Fibroblast of skin of right biceps (primary cell): ENCODE data around the gene CHCHD6.

Experiments used
- DNase-seq: peaks from one replicate; pipeline ENCODE4 v3.0.0-alpha.2; 2013

Gene CHCHD6

DNA sequence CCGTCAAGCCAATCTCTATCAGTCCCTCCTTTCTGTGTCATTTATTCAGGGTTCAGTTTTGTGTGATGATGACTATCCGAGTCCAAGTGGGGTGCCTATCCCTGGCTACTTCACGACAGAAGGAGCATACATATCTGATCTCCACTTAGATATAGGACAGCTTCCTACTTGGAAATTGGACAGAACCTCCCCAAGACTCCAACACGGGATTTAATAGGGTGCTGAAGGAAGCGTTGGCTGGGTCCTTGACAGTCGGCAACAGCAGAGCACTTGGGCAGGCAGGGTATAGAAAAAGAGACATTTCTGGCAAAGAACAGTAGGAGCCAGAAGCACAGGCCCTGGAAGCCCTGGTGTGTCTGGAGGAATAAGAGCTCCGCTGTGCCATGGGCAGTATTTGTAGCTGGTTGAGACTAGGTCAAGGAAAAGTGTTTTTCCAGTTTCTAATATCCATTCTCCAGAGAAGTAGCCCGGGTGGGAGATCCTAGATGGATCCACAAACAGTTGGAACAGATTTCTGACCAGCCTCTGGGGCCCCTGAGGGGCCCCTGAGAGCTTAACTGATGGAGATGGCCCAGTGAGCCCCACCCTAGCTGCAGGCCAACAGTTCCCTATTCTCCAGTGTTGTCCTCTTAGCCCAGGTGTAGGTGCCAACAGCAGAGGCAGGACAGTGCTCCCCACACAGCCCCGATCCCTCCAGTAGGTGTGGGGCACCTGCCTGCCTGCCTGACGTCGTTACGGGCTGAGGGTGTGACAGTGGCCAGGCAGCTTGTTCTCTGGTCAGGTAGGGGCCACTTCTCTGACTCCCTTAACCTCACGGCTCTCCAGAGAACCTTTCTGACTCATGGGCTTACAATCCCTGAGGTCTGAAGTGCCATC is 130.8 kb downstream of the CHCHD6 start:
- peak; percentile 23 for DNase-seq

DNA sequence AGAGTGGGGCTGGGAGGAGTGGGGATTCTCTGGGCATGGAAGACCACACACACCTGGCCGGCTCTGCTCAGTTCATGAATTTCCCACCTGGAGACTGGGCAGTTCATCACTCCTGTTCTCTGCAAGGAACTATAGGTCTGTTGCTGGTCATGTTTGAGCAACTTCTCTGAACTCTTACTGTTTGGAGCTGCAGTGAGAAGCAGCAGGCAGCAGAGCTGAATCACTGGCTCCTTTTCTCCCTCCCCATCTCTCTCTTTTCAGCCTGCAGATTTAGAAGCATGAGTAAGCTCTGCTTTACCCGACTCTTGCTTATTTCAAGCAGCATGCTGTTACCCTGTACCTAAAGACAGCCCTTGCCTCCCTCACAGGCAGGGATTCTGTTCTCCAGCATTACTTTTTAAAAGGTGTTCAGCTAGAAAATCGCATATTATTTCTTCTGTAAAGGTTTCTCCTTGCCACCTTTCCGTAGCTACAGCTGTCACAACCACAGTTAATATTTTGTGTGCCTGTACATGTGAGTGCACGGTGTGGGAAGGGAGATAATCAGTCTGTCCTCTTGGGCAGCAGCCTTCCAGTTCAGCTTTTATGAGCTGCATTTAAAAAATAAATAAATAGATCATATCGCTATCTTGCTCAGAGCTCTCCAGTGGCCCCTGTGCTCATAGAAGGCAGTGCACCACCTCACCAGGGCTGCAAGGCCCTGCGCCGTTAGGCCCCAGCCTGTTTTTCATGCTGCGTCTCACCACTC is 131.6 kb downstream of the CHCHD6 start:
- peak; percentile 46 for DNase-seq

DNA sequence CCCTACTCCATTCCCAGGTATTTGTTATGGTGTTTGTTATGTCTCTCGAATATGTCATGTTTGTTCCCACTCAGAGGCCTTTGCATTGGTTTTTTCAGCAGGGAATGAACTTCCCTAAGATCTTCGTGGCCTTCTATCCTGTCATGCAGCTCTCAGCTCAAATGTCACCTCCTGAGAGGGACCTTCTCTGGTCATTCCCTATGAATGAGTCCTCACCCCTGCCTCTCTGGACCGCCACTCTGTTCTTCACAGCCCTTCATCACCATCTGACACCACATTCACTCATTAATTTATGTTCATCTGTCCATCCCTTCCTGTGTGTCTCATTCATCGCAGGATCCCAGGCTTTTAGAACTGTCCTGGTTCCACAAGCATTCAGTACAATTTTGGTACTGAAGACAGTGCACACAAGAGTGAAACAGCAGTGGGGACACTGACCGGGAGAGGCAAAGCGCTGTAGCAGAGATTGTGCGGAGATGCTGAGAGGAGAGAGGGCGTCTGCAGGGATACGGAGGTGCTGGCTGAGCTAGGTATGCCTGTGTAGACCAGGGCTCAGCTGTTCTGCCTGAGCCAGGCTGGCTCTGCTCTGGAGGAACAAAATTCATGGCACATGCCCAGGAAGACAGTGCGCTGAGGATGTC is 132.3 kb downstream of the CHCHD6 start:
- no peak for DNase-seq

DNA sequence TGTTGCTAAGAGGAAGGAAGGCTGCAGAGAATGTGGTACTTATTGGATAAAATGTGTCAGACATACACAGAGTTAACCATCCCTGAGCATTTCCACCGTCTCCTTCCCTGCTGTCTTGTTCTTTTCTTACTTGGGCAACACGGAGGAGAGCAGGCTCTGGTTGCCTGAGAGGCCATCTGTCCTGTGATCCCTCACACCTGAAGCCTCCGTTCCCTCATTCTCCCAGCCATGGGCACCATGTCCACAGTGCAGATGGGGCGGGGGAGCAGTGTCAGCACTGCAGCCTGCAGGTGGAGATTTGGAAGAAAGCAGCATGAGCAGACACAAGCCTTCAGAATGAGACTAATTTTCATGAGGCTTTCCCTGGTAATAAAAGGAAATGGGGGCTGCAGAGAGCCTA is 133.7 kb downstream of the CHCHD6 start:
- DNase-seq, result no peak

DNA sequence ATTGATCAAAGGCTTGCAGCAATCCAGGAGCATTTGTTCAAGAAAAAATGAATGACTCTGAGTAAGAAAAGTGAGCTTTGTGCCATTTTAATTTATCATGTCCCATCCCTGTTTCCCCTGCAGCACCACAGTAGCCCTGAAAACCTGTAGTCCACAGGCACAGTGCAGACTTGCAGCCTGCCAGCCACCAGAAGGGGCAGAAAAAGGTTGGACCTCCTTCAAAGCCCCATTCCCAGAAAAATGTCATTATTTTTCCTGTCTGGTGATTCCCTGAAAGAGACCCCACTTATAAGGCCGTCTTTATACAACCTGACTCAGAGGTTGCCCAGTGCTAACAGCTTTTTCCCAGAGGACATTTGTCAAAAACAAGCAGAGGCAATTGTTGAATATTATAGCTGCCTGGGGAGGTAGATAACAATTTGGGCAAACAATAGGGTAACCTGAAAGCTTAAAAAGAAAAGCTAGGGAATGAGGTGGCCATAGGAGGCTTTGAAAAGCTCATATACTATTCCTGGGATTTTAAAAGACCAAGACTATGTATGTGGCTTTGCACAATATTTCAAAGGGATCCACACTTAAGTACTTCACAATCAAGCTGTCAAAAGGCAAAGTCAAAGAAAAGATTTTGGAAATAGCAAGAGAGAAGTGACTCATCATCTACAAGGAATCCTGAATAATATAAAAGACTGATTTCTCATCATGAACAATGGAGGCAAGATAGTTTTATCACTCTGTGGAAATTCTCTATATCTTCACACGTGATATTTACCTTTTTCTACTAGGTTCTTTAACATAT is 142.1 kb downstream of the CHCHD6 start:
- DNase-seq, result peak; percentile 36

- no peak for DNase-seq
These were observed 143.0 kb downstream of the CHCHD6 start for GRCh38 chr3:126847061-126847460.

DNA sequence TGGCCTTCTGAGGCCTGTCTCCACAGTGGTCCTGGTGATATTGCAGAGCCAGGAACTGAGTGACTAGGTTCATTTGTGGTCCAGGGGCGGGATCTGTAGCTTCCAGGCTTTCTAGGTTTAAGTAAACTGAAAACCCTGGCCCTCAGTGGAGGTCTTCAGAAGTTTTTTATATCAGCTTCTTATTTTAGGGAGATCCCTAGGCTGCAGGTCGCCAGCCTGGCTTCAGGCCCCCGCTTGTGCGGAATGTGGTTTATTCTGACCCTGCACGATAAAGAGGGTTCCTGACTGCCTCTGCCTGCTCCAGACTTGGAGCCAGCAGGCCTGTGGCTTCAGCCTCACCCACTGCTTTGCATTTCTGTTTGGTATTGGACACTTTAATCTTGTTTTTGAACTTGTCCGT is 145.0 kb downstream of the CHCHD6 start:
- DNase-seq, result no peak

GRCh38 chr3:126849768-126850167 is 145.7 kb downstream of the CHCHD6 start:
- DNase-seq, result no peak

- DNase-seq, result peak; percentile 83
These were observed 146.5 kb downstream of the CHCHD6 start for GRCh38 chr3:126850370-126851085.

DNA sequence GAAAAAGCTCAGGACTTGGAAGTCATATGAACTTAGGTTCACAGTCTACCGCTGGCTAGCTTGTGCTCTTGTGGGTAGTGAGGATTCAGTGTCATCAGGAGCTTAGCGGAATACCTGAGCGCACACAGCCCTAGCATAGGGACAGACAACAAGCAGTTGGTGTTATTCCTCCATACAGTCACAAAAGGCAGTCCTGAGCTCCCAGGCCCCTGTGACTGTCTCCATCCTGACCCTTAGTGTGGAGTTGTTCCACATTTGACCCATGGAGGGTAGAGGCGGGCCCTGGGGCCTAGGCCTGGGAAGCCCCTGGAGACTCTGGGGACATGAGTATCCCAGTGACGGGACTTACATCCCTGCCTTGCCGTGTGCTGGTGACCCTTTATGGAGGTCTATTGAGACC is 147.3 kb downstream of the CHCHD6 start:
- DNase-seq, result no peak

- DNase-seq, result no peak
These were observed 147.9 kb downstream of the CHCHD6 start for GRCh38 chr3:126851934-126852333.

DNA sequence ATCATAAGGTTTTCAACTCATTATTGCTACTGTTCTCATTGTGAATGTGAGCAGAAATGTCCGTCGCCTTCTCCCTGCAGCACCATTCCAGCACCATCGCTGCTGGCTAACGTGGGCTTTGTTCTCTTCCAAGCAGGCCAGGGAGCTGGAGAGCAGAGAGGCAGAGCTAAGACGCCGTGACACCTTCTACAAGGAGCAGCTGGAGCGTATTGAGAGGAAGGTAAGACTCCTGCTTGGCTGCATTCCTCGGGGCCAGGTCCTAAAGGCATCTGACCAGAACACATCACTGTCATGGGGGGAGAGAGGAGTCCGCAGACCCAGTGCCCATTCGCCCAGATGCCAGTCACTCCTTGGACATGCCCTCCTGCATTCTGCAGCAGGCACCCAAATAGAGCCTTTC is 148.5 kb downstream of the CHCHD6 start:
- no peak for DNase-seq

DNA sequence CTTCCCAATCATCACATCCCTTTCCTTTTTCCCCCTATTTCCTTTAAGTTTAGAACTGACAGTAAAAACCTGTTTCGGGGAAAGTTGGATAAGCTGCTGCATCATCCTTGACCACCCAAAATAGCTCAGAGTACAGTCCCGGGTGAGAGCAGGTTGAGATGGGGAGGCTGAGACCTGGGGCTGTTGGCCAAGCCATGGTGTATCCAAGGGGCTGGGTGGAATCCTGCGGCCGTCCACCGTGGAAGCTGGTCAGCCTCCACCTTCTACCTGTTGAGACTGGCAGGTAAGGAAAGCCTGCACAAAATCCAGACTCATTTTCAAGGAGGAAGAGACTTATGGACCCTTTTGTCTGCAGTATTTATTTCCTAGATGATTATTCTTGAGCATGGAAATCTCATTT is 150.6 kb downstream of the CHCHD6 start:
- DNase-seq, result no peak

- DNase-seq, result no peak
These were observed 151.3 kb downstream of the CHCHD6 start for GRCh38 chr3:126855374-126855773.

DNA sequence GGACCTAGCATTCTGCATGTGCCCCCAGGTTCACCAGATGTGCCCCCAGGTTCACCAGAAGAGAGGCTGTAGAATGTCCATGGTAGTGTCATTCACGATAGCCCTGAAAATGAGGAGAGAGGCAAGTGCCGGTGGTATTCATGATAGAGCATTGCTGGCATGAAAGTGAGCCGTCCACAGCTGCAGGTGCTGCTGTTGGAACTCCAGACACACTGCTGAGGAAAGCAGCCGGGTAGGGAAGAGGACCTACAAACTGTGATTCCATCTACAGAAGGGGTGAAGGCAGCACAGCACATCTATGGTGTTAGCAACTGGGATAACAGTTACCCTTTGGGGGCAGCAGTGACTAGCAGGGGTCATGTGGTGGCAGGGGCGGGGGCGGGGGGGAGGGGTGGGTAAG is 153.9 kb downstream of the CHCHD6 start:
- no peak for DNase-seq

DNA sequence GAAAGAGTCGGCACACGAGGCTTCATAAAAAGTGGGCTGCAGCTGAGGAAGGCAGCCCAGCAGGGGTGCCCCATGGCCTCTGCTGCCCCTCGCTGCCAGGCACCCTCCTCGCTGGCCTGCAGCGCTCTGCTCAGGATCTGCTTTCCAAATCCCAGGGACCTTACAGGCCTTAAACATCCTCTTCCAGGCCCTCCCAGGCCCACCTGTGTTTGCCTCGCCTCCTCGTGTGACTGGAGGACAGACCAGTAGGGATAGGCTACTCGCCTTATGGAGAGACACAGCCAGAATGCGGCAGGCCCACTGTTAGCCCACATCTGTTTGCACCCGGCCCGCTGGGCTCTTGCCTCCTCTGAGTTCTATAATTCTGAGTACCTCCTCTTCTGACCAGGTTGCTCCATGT is 154.4 kb downstream of the CHCHD6 start:
- DNase-seq, result no peak

GRCh38 chr3:126858887-126859286 is 154.8 kb downstream of the CHCHD6 start:
- DNase-seq, result peak; percentile 92

GRCh38 chr3:126859415-126860246 is 155.6 kb downstream of the CHCHD6 start:
- DNase-seq, result no peak

- DNase-seq, result no peak
These were observed 161.7 kb downstream of the CHCHD6 start for GRCh38 chr3:126865736-126866135.

- DNase-seq, result no peak
These were observed 162.2 kb downstream of the CHCHD6 start for GRCh38 chr3:126866175-126866759.
